Measurements from ENCODE around the gene HIVEP2.

The HIVEP2 gene

DNA sequence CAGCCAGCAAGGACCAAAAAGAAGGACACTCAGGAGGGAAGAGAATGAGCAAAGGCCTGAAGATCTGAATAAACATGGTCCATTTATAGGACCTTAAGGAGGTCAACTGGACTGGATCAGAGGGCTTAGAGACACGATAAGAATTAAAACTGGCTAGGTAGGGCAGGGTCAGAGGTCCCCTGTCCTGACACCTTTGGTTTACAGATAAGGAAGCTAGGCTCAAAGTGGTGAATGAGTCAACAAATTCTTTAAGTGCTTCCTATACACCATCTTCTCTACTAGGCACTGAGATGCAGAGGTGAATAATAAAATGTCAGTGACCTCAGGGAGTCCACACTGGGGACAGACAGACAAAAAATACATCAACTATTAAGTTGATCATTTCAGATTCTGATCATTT is 70.3 kb downstream of the HIVEP2 start:
- no peak for DNase-seq (ENCODE audit: extremely low spot score, insufficient read length, low read depth)
- FAIRE-seq, result no peak

DNA sequence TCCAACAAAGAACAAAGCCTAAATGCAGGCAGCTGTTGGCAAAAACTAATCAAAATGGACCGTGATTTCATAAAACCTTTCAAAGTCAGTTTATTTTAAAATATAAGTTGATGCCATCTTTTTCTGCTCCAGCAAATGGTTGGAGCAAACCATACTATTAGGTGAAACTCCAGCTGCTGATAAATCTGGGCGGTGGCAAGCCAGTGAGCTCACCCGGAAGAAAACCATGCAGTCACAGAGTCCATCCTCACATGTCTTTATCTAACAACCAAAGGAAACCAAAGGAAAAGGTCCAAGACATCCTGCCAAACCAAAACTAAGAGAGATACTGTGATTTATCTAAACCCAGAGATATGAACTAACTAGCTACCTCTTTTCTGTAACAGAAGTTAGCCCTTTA is 72.6 kb downstream of the HIVEP2 start:
- no peak for DNase-seq (ENCODE audit: extremely low spot score, insufficient read length, low read depth)

DNA sequence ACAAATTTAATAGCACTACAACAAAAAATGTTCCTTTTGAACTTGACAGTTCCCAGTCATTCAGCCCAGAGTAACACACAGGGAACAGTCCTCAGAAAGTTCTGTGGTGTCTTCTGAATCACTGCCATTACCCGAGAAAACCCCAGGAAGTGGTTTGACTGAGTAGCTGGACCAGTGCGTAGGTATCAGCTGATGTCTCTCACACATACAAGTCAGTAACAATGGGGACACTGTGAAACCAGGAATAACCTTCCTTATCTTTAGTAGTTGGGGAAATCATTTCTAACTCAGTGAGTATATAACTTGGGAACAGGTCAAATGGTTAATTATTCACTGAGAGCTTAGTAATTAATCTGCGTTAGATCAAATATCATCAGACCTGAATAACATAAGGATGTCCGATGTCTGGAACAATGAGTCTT is 73.1 kb downstream of the HIVEP2 start:
- peak; percentile 95 for FAIRE-seq

More for the DNA sequence above, 72.6 kb downstream of the HIVEP2 start:
- FAIRE-seq, result no peak

GRCh38 chr6:142870787-142871415 is 74.1 kb downstream of the HIVEP2 start:
- FAIRE-seq (no peak), DNase-seq (ENCODE audit: extremely low spot score, insufficient read length, low read depth) (no peak)

More for the DNA sequence above, 73.1 kb downstream of the HIVEP2 start:
- DNase-seq (ENCODE audit: extremely low spot score, insufficient read length, low read depth), result no peak

DNA sequence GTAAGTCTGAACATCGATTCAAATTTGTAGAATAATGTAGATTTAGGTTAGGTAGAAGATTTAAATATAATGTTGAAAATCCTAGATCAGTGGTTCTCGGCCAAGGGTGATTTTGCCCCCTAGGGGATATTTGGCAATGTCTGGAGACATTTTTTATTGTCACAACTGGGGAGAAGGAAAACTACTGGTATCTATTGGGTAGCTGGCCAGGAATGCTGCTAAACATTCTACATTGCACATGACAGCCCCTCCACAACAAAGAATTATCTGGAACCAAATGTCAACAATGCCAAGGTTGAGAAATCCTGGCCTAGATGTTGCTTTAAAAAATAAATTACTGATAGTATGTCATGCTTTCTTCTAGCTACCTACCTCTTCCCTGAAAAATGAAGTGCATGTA is 76.1 kb downstream of the HIVEP2 start:
- FAIRE-seq (peak; percentile 5), DNase-seq (ENCODE audit: extremely low spot score, insufficient read length, low read depth) (no peak)

DNA sequence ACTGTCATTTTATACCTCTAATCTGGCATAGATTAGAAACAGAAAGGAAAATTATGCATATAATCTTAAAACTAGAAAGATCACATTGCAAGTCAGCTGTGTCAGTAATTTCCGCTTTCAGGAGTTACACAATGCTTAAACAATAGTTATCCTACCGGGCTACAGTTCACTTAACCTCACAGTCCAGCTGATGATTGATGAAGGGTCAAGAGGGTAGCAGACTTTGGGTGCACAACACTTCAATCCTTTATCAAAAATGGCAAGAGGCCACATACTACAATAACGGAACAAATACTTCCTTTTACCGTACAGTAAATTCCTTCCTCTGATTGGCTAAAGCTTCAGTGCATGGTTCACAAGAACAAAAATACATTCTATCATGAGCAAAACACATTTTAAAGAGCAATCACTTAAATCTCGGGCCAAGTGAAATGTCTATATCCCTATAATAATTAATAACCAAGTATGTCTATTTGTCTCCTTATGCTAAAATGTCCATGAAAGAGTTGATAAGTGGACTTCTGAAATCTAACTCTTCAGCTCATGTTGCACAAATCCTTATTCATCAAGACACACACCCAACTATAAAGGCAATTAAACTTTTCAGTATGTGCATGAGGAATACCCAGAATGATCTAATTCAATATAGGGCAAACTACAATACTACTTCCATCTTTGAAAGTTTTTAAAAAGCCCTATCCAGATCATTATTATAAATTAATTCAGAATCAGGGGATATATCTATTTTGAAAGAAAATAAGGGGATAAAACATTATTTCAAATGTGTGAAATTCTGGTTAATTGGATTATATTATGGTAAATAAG is 76.8 kb downstream of the HIVEP2 start:
- FAIRE-seq (peak; percentile 41), DNase-seq (ENCODE audit: extremely low spot score, insufficient read length, low read depth) (no peak)

- DNase-seq (ENCODE audit: extremely low spot score, insufficient read length, low read depth) (no peak), FAIRE-seq (peak; percentile 59)
These were observed 77.6 kb downstream of the HIVEP2 start for GRCh38 chr6:142867355-142867801.

DNA sequence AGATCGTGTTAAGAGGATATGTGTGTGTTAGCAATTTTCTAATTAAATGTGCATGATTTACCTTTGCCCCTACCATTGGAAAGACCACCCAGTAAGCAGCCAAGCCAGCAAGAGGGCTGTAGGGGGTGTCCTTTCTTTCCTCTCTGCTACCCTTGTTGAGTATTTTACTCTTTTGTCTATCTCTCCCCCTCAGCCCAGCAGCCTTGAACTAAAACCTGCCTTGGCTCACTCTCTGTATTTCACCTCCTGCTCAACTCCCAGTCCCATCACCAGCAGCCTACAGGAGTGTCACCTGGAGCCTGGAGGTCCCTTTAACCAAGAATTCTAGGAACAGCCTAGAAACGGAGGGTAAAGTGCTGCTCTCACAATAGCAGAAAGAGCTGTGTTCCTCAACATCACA is 81.0 kb downstream of the HIVEP2 start:
- FAIRE-seq (no peak), DNase-seq (ENCODE audit: extremely low spot score, insufficient read length, low read depth) (no peak)

GRCh38 chr6:142861711-142862110 is 83.3 kb downstream of the HIVEP2 start:
- FAIRE-seq, result no peak
- DNase-seq (ENCODE audit: extremely low spot score, insufficient read length, low read depth), result no peak

- DNase-seq (ENCODE audit: extremely low spot score, insufficient read length, low read depth) (no peak), FAIRE-seq (no peak)
These were observed 84.5 kb downstream of the HIVEP2 start for GRCh38 chr6:142860498-142860897.

DNA sequence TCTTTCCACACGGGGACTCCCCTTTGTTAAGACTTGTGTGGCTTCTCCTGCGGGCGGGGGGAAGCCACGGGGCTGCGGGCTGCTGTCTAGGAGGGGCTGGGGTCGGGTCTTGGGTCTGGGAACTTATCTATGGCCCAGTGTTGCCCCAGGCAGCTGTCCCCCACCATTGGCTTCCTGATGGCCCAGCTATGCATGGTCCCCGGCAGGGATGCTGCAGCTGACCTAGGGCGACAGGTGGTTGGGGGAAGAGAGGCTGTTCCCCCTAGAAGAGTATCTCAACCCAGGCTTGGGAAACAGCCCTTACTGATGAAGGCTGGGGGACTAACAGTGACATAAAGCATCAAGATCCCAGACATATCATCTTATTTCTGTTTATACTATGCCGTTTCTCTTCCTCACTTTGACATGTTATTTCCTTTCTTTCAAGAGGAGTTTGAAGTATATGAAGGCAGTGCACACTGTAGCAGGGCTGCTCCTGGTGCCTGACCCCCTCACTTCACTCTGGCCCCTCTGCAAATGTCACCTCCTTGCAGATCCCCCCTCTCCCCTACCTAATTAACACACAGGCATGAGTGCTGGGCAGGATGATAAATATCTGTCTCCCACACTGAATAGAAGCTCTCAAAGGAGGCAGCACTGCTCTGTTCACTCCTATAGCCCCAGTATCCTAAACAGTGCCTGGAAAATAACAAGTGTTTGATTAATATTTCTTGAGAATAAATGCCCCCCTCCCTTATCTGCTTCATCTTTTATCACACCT is 87.0 kb downstream of the HIVEP2 start:
- DNase-seq (ENCODE audit: extremely low spot score, insufficient read length, low read depth), result no peak

GRCh38 chr6:142857233-142857761 is 87.7 kb downstream of the HIVEP2 start:
- FAIRE-seq (no peak), DNase-seq (ENCODE audit: extremely low spot score, insufficient read length, low read depth) (no peak)

More for the DNA sequence above, 87.0 kb downstream of the HIVEP2 start:
- FAIRE-seq, result peak; percentile 54

- no peak for DNase-seq (ENCODE audit: extremely low spot score, insufficient read length, low read depth)
- peak; percentile 87 for FAIRE-seq
These were observed 88.2 kb downstream of the HIVEP2 start for GRCh38 chr6:142856624-142857232.

GRCh38 chr6:142855893-142856623 is 88.9 kb downstream of the HIVEP2 start:
- peak; percentile 48 for FAIRE-seq
- DNase-seq (ENCODE audit: extremely low spot score, insufficient read length, low read depth), result no peak

DNA sequence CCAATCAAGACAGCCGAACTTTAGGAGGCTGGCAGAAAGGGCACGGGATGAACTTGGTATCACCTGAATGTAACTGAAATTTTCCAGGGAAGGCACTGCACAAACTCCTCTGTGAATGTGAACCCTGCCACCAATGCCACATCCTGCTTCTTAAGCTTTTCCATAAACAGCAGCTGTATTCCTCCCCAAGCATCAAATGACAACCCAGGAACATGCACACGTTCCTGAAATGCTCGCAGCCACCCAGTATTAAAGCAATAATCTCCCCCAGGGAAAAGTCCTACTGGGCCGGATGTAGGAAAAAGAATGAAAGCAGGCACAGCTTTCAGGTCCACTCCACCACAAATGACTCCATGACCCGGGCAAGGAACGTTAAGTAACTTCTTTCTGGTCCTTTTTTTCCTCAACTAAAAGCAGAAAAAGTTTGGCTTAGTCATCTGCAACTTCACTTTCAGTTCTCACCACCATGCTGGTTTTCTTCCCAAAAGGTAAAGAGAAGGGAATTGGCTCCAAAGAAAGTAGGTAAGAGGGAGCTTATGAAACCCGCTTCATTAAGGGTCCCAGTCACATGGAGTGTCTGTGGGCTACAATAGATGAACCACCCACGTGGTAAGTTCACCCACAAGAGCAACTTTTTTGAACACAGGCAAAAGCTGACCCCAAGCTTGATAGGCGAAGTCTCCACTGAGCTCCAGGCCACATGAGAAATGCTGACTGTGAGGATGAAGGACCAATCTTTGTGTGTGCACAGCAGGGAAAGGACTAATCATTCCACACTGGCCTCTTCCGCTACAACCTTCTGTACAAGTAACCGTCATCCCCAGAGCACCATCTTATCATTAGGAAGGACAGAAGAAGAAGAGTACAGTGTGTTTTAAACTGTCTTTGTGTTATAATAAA is 90.1 kb downstream of the HIVEP2 start:
- DNase-seq (ENCODE audit: extremely low spot score, insufficient read length, low read depth), result no peak
- peak; percentile 52 for FAIRE-seq

DNA sequence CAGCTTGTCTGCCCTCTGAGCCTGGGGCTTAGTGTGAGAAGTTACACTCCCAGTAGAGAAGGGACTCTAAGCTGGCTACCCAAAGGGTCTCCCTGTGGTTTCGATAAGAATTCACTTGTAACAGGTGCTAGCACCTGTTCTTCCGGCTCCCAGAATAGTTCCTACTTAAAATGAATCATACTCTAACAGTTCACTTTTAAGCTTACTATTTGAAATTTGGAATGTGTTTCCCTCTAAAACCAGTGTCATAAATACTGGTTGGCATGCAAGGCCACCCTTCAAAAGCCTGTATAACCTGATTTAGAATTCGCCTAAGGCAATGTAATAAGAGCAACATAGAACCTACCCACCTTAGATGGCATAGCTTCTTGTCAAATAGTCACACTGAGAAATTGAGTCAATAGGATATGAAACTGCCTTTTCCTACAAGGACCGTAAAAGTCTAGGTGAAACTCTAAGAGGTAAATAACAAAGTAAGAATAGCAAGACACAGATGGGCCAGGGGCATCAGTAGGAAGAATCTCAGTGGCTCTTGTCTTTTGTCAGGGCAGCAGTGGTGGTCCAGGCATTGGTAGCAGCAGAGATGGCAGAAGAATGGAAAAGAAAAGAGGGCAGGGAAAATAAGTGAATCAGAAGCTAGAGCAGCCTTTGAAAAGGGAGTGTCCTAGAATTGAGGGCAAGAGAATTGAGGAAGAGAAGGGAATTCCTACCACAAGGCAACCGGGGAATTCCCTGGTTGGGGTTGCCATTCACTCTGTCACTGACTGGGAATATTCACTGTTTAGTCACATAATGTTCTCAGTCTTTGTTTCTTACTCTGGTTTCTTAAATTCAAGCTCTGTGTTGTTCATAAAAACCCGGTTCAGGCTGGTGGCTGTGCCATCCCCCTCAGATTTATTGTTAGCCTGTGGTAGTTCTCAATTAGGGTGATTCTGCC is 91.5 kb downstream of the HIVEP2 start:
- FAIRE-seq (peak; percentile 60), DNase-seq (ENCODE audit: extremely low spot score, insufficient read length, low read depth) (no peak)

DNA sequence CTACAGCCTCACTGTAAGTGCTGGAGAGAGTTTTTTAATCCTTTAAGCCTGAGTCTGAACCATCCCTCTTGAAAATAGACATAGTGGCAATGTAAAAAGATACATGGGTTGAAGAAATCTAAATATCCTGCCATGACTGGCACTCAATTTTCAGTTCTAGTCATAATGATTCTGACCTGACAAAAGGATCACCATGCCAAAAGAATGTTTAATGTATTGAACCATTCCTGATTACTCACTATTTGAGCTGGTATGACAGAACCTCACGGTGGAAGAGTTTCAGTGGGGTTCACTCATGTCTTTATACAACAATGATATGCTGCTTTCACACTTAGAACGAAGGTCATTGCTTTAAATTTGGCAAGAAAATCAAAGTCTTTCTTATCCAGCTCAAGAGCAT is 93.4 kb downstream of the HIVEP2 start:
- DNase-seq (ENCODE audit: extremely low spot score, insufficient read length, low read depth) (no peak), FAIRE-seq (peak; percentile 72)
